Measurements from ENCODE around the gene RADIL.

The RADIL gene

DNA sequence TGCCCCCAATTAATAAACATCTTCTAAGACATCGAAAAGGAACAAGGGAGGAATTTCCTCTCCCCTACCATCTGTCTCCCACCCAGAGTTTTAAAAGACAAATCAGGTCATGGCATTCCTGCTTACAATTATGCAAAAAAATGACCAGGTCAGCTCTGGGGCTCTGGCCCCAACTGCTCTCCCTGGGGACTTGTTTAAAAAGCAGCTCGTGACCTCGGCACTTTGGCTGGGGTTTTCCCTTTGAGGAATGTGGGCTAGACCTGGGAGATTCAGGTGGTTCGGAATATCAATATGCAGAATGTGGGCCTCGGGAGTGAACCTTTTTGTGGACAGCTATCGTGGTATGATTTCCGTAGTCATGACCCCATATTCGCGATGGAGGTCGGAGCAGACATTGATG is 648 bp upstream of the RADIL start:
- in situ Hi-C loops (cut with MboI; ENCODE audit: low sequenced_read_pairs): no loop called here

- in situ Hi-C loops (cut with MboI; ENCODE audit: low sequenced_read_pairs): no loop called here
These were observed 514 bp downstream of the RADIL start for GRCh38 chr7:4883033-4883371.

DNA sequence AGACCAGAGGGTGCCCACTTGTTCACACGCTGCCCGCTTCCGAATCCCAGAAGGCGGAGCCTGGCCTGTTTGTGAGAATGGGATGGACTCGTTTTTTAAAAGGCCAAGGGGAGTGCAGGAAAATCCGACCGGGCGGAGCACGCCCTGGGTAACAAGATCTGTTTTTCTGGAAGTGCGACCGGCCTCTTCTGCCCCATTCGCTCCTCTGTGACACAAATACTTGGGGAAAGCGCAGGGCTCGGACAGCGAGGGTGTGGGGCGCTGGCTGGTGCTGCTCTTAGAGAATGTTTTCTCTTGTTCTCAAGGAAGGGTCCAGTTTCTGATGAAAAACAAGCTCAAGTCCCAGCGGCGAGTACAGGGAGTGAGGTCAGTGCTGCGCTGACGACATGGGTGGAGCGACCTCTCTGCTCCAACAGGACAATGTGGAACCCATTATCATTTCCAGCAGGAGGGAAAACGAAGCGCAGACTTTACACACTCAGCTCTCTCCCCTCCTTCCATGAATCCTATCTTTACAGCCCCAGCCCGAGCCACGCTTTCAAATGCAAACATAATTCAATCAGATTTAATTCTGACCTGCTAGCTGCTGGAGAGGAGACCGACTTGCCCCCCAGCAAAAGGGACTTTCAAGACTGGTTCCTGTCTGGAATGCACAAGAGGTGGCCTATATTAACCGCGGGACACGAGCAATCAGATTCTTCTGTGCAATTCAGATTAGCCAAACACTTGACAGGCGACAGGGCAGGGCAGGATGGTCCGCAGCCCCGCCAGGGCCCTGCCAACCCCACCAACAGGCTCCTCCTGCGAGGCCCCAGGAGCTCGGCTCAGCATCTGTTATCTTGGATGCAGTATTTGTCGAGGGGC is 1.1 kb downstream of the RADIL start:
- in situ Hi-C loops (cut with MboI; ENCODE audit: low sequenced_read_pairs): no loop called here

DNA sequence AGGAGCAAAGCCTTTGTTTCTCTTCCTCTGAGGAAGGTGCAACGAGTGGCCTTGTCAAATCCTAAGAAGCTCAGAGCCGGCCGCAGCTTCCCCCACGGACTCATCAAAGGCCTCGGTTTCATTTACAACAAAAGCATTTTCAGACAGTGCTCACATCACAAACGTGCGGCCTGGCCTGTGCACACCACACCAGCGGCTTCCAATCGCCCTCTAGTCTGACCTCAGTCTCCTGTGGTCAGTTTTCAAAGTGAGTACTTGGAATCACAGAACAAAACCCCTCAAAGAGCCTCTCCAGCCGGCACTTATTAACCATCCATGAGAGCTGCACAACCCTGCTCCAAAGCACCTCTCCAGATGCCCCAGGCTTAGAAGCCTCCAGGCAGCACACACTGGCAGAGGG is 3.3 kb downstream of the RADIL start:
- in situ Hi-C loops (cut with MboI; ENCODE audit: low sequenced_read_pairs): no loop called here

DNA sequence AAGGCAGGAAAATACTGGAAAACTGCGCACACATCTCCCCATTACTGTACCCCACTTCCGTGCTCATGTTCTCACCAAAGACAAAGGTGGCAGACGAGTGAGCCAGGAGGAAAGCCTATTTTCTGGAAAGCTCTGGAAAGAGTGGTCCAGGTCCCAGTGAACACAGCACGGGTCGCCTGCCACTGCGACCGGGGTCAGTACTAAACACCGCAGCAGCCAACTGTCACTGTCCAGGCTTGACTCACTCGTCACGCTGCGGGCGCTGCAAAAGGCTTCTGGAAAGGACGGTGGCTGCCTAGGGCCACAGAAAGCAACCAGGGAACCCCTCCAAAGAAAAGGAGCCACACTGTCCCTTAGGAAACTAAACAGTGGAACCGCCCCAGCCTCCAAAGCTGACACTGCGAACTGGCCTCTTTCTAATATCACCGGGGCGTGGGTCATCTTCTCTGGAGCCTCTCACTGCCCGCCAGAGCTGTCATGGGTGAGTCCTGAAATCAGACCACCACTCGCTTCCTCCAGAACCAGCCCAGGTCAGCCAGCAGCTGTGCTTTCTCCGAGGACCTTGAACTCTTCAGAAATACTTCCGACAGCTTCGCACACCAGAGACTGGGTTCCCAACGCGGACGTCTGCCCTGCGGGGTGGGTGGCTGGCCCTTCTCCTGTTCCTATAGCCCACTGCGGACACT is 4.0 kb downstream of the RADIL start:
- in situ Hi-C loops (cut with MboI; ENCODE audit: low sequenced_read_pairs): no loop called here

GRCh38 chr7:4878336-4879335 is 4.9 kb downstream of the RADIL start:
- in situ Hi-C loops (cut with MboI; ENCODE audit: low sequenced_read_pairs): no loop called here

- in situ Hi-C loops (cut with MboI; ENCODE audit: low sequenced_read_pairs): no loop called here
These were observed 6.9 kb downstream of the RADIL start for GRCh38 chr7:4876586-4876985.

DNA sequence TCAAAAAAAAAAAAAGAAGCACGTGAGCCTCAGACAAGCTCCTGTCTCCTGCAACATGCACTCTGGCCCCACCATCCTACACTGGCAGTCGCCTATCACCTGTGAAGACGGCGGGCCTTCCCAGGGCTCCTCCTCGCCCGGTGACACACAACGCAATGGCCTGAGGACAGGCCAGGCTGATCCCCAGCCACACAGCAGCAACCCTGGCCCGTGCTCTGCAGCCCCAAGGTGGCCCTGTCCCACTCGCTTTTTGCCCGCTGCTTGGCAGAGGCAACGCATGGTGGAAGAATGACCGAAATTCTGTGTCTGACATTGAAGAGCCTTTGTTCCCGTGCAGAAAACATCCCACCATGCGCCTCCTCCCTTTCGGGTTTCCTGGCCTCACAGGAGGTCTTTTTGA is 8.1 kb downstream of the RADIL start:
- in situ Hi-C loops (cut with MboI; ENCODE audit: low sequenced_read_pairs): no loop called here

- in situ Hi-C loops (cut with MboI; ENCODE audit: low sequenced_read_pairs): no loop called here
These were observed 10.2 kb downstream of the RADIL start for GRCh38 chr7:4873071-4873944.

DNA sequence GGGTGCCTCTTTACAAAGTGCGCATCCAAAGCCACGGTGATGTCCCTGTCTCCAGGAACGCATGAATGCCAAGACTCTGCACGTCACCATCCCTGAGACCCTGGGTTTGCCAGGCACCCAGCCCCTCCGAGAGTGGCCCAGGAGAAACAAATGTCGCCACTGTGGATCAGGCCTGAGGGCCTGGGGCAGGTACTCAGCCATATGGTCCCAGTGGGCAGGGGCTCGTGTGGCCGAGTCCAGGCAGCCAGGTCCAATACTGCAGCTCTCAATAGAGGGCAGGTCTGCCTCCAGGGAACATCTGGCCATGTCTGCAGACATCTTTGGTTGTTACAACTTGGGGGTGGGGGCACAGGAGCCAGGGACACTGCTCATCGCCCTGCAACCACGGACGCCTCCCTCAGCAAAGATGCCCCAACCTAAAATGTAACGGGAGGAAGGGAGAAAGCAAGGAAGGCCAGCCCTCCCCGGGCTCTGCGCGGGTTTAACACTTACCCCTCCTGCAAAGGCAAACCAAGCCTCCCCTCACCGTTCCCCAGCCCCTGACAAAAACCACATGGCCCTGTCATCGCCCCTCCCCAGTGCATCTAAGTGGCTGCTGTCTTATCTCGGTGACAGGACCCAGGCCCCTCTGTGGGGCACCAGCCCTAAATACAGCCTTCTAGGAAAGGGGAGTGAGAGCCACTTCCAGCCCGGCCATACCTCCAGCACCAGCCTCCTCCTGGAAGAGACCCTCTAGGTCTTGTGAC is 11.4 kb downstream of the RADIL start:
- in situ Hi-C loops (cut with MboI; ENCODE audit: low sequenced_read_pairs): no loop called here

GRCh38 chr7:4871056-4871680 is 12.3 kb downstream of the RADIL start:
- in situ Hi-C loops (cut with MboI; ENCODE audit: low sequenced_read_pairs): no loop called here

DNA sequence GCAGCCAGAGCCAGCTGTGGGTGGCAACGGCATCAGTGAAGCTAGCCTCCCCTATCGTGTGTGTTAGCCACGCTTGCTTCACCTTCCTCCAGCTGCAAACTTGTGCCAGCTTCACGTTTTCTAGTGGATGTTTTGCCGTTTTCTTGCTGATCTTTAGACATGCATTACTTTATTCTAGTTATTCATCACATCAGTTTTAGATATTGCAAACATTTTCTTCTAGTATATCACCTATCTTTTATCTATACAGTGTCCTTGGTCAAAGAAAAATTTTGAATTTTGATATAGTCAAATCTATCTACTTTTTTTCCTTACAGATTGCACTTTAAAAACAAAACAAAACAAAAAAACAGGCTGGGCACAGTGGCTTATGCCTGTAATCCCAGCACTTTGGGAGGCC is 15.0 kb downstream of the RADIL start:
- in situ Hi-C loops (cut with MboI; ENCODE audit: low sequenced_read_pairs): no loop called here

DNA sequence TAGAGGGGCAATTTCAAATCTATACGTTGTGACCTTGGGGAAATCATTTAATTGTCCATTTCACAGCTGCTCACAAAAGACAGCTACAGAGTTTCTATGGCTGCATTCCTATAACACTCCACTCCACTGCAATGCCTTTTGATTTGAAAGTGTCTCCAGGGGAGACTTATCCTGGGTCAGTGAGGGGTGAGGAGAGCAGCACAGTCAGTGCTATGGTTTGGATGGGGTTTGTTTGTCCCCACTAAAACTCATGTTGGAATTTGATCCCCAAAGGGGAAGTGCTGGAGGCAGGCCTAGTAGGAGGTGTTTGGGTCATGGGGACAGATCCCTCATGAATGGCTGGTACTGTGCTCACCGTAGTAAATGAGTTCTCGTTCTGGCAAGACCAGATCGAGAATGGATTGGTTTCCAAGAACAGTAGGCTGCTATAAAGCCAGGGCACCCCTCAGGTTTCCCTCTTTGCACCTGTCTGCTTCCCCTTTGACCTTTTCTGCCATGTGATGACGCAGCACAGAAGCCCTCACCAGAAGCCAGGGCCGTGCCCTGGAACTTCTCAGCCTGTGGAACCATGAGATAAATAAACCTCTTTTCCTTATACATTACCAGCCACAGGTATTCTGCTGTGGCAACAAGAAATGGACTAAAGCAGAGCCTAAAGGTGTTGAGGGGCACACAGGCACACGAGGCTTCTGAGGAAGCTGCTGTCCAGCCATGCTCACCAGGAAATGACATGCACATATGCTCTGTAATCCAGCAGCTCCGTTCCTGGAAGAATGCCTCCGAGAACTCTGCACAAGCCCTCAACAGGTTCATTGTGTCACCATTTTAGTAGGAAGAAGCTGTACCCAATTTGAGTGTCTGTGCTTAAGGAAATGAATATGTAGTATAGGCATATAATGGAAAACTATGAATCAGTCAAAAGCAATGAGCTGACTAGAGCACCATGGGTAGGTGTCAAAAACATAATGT is 16.7 kb downstream of the RADIL start:
- in situ Hi-C loops (cut with MboI; ENCODE audit: low sequenced_read_pairs): no loop called here

GRCh38 chr7:4862156-4862555 is 21.4 kb downstream of the RADIL start:
- in situ Hi-C loops (cut with MboI; ENCODE audit: low sequenced_read_pairs): no loop called here

DNA sequence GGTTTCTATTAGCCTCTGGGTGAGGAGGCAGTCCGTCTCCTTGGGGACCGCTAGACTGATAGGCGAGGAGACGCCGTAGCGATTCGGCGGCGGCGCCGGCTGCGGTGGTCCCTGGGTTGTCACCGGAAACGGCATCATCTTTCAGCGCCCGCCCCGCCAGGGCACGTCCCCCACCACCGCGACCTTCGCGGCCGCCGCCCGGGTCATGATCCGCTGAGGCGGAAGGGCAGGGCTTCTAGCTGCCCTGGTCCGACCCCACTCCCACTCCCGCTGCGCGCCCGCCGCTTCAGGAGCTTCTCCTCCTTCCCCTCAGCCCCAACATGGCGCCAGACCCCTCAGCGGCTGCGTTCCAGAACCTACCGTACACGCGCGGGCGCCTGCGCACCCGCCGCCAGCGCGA is 21.8 kb downstream of the RADIL start, which contains the start of gene PAPOLB:
PAPOLB (minus strand) TSS at position 358 of the 400 bp plus-strand sequence; CDS start at position 138, 220 bp downstream.
- in situ Hi-C loops (cut with MboI; ENCODE audit: low sequenced_read_pairs): no loop called here

GRCh38 chr7:4861227-4861626 is 22.3 kb downstream of the RADIL start:
- in situ Hi-C loops (cut with MboI; ENCODE audit: low sequenced_read_pairs): no loop called here

GRCh38 chr7:4857189-4857588 is 26.3 kb downstream of the RADIL start:
- in situ Hi-C loops (cut with MboI; ENCODE audit: low sequenced_read_pairs): no loop called here

All from HL-60/S4 (cell line).